H1 (cell line): Measurements from ENCODE around the gene RRM2. TPM values are rescaled to one million over a fixed set of nuclear protein-coding genes. Genes with fewer than 3 reads are reported as not detected.

Experiments
- CTCF ChIA-PET: fragments of 300-600 bp; sonication (Branson Sonifier 250); formaldehyde crosslinking; loops from one replicate; lab custom pipeline; 2021; ENCODE audit not compliant: partially characterized antibody; lab: Charles Lee
- POLR2A ChIA-PET: fragments of 300-600 bp; sonication (Branson Sonifier 250); formaldehyde crosslinking; loops from one replicate; lab custom pipeline; 2021; ENCODE audit warnings: inconsistent platforms; ENCODE audit not compliant: partially characterized antibody; lab: Charles Lee
- DNase-seq, 2 experiments: peaks; one replicate each; pipeline versions ENCODE4 v3.0.0 to v3.0.0-alpha.2; 2010 to 2022; ENCODE audit warnings: low spot score in 2 of 2, low read depth in 1 of 2, mixed read lengths in 1 of 2
- FAIRE-seq: peaks from 2 replicates; lab custom pipeline; 2011; peaks lifted over from hg19 to GRCh38; lab: Jason Lieb, UNC
- H2AFZ ChIP-seq: 2 replicates; pipeline ENCODE4 v1.8.1; 2012; ENCODE audit warnings: low read length, inconsistent platforms
- H2AK5ac ChIP-seq: 2 replicates; pipeline ENCODE4 v1.6.1; 2013; ENCODE audit warnings: low read depth, low read length
- H2BK120ac ChIP-seq: replicated peaks from 2 replicates; pipeline ENCODE3; 2013; ENCODE audit warnings: low read depth, low read length, inconsistent platforms
- H2BK12ac ChIP-seq: 2 replicates; pipeline ENCODE4 v1.6.1; 2013; ENCODE audit warnings: low read depth, low read length
- H2BK15ac ChIP-seq: 2 replicates; pipeline ENCODE4 v1.6.1; 2013; ENCODE audit warnings: low read length
- H2BK20ac ChIP-seq: 2 replicates; pipeline ENCODE4 v1.6.1; 2013; ENCODE audit warnings: low read length
- H2BK5ac ChIP-seq: 2 replicates; pipeline ENCODE4 v1.6.1; 2013; ENCODE audit warnings: low read depth, low read length
- H3K14ac ChIP-seq: 2 replicates; pipeline ENCODE4 v1.6.1; 2013; ENCODE audit warnings: inconsistent platforms; ENCODE audit not compliant: insufficient read length
- H3K18ac ChIP-seq: 2 replicates; pipeline ENCODE4 v1.6.1; 2013; ENCODE audit warnings: low read length; ENCODE audit errors: extremely low read depth
- H3K23ac ChIP-seq: 2 replicates; pipeline ENCODE4 v1.6.1; 2013; ENCODE audit warnings: inconsistent platforms; ENCODE audit not compliant: insufficient read length
- H3K23me2 ChIP-seq: 2 replicates; pipeline ENCODE4 v1.6.1; 2013; ENCODE audit warnings: low read depth, low read length
- H3K27ac ChIP-seq: 2 replicates; pipeline ENCODE4 v1.6.1; 2011; ENCODE audit warnings: low read depth, low read length, inconsistent platforms
- H3K27me3 ChIP-seq, 4 experiments: replicated peaks in 1 of 4; 1 replicate in 1 of 4; 2 replicates in 3 of 4; pipeline versions ENCODE4 v1.6.1 to v1.8.1; 2011 to 2013; ENCODE audit warnings: low read length in 3 of 4, mild to moderate bottlenecking in 3 of 4, inconsistent platforms in 2 of 4, mixed read lengths in 2 of 4, moderate library complexity in 1 of 4; ENCODE audit not compliant: control insufficient read depth in 3 of 4, insufficient read depth in 3 of 4; ENCODE audit errors: extremely low read depth in 1 of 4
- H3K36me3 ChIP-seq, 4 experiments: 2 replicates each; pipeline versions ENCODE4 v1.6.1 to v1.8.1; 2011 to 2013; ENCODE audit warnings: mild to moderate bottlenecking in 4 of 4, low read length in 3 of 4, moderate library complexity in 2 of 4, control low read depth in 1 of 4, inconsistent platforms in 1 of 4; ENCODE audit not compliant: insufficient read depth in 4 of 4, control insufficient read depth in 2 of 4
- H3K4ac ChIP-seq: replicated peaks from 2 replicates; pipeline ENCODE3; 2013; ENCODE audit warnings: low read length, low read depth, mixed read lengths, inconsistent platforms; ENCODE audit not compliant: insufficient read length
- H3K4me1 ChIP-seq, 4 experiments: replicated peaks in 1 of 4; 1 replicate in 1 of 4; 2 replicates in 3 of 4; pipeline versions ENCODE4 v1.6.1 to v1.8.1; 2011 to 2013; ENCODE audit warnings: low read length in 3 of 4, inconsistent platforms in 2 of 4, mixed read lengths in 1 of 4; ENCODE audit not compliant: insufficient read depth in 4 of 4, control insufficient read depth in 3 of 4
- H3K4me2 ChIP-seq, 2 experiments: 2 replicates each; pipeline versions ENCODE4 v1.6.1 to v1.8.1; 2011 to 2013; ENCODE audit warnings: low read depth in 2 of 2, low read length in 2 of 2, control low read depth in 1 of 2, inconsistent platforms in 1 of 2, mild to moderate bottlenecking in 1 of 2; ENCODE audit not compliant: insufficient read depth in 1 of 2
- H3K4me3 ChIP-seq, 4 experiments: fragments of 200-600, 300-600 bp in 1 of 4; sonication (generic), shearing (Covaris generic), sonication (Bioruptor Twin) in 1 of 4; 2 replicates each; pipeline versions ENCODE4 v1.5.1 to v1.8.1; 2011 to 2016; ENCODE audit warnings: low read length in 4 of 4, low read depth in 3 of 4, control low read depth in 2 of 4, inconsistent platforms in 2 of 4, mild to moderate bottlenecking in 2 of 4, mixed read lengths in 1 of 4, moderate library complexity in 1 of 4; ENCODE audit not compliant: insufficient read depth in 2 of 4; ENCODE audit errors: extremely low read depth in 1 of 4
- H3K56ac ChIP-seq: replicated peaks from 2 replicates; pipeline ENCODE3; 2013; ENCODE audit warnings: low read depth, mild to moderate bottlenecking, mixed read lengths, low read length, inconsistent platforms; ENCODE audit not compliant: insufficient read length
- H3K79me1 ChIP-seq: 2 replicates; pipeline ENCODE4 v1.6.1; 2013; ENCODE audit warnings: low read depth, low read length, control low read depth
- H3K79me2 ChIP-seq, 2 experiments: 2 replicates each; pipeline versions ENCODE4 v1.6.1 to v1.8.1; 2012 to 2013; ENCODE audit warnings: low read length in 2 of 2, mild to moderate bottlenecking in 2 of 2, inconsistent platforms in 1 of 2; ENCODE audit not compliant: insufficient read depth in 2 of 2, control insufficient read depth in 1 of 2
- H3K9ac ChIP-seq, 4 experiments: replicated peaks in 1 of 4; 1 replicate in 1 of 4; 2 replicates in 3 of 4; pipeline versions ENCODE4 v1.6.1 to v1.8.1; 2011 to 2013; ENCODE audit warnings: low read depth in 3 of 4, low read length in 3 of 4, control low read depth in 2 of 4, mild to moderate bottlenecking in 2 of 4, moderate library complexity in 2 of 4, inconsistent platforms in 1 of 4; ENCODE audit errors: extremely low read depth in 1 of 4
- H3K9me3 ChIP-seq, 2 experiments: 2 replicates each; pipeline versions ENCODE4 v1.6.1 to v1.8.1; 2012 to 2013; ENCODE audit warnings: mild to moderate bottlenecking in 2 of 2, moderate library complexity in 2 of 2, control low read depth in 1 of 2, inconsistent platforms in 1 of 2, low read depth in 1 of 2, low read length in 1 of 2, mixed read lengths in 1 of 2; ENCODE audit not compliant: insufficient read depth in 2 of 2
- H4K20me1 ChIP-seq, 2 experiments: replicated peaks in 1 of 2; 2 replicates each; pipeline versions ENCODE3 to v1.8.1; 2011 to 2013; ENCODE audit warnings: inconsistent platforms in 2 of 2, low read length in 2 of 2, mild to moderate bottlenecking in 1 of 2; ENCODE audit not compliant: insufficient read depth in 2 of 2, control insufficient read depth in 1 of 2
- H4K5ac ChIP-seq: 2 replicates; pipeline ENCODE4 v1.6.1; 2013; ENCODE audit warnings: low read length, low read depth, mixed read lengths, inconsistent platforms; ENCODE audit not compliant: insufficient read length
- H4K8ac ChIP-seq: 2 replicates; pipeline ENCODE4 v1.8.0; 2013; ENCODE audit warnings: mild to moderate bottlenecking, moderate library complexity, low read length, inconsistent platforms; ENCODE audit not compliant: insufficient read depth; ENCODE audit errors: extremely low read depth
- H4K91ac ChIP-seq: replicated peaks from 2 replicates; pipeline ENCODE3; 2013; ENCODE audit warnings: low read length, mixed read lengths, inconsistent platforms; ENCODE audit not compliant: insufficient read length
- CTCF ChIP-seq, 3 experiments: IDR thresholded peaks; 1 replicate in 2 of 3; 2 replicates in 1 of 3; pipeline versions ENCODE4 v1.5.1 to v1.6.1; 2011; ENCODE audit warnings: low read length in 3 of 3, mild to moderate bottlenecking in 3 of 3, inconsistent platforms in 2 of 3, low read depth in 1 of 3, moderate library complexity in 1 of 3; ENCODE audit not compliant: insufficient read depth in 1 of 3; ENCODE audit errors: control extremely low read depth in 1 of 3
- KDM1A ChIP-seq: fragments of 200-600, 300-600 bp; sonication (generic); IDR thresholded peaks from 2 replicates; pipeline ENCODE4 v1.7.1; 2016; ENCODE audit warnings: mild to moderate bottlenecking, low read length, borderline replicate concordance
- MAX ChIP-seq: IDR thresholded peaks from 2 replicates; pipeline ENCODE4 v1.6.1; 2012; ENCODE audit warnings: inconsistent platforms
- SP2 ChIP-seq: IDR thresholded peaks from 2 replicates; pipeline ENCODE4 v1.6.1; 2012; ENCODE audit warnings: mild to moderate bottlenecking, low read length, inconsistent platforms
- WGBS, 2 experiments: shearing (Covaris generic) in 1 of 2; methylation state at CpG; one replicate each; pipeline versions ENCODE4 v1.1.6 to v1.1.7; 2013 to 2015; ENCODE audit warnings: low lambda C conversion rate in 2 of 2, mixed read lengths in 2 of 2, inconsistent platforms in 1 of 2, low coverage in 1 of 2, missing lambda C conversion rate in 1 of 2; ENCODE audit not compliant: insufficient replicate concordance in 2 of 2, insufficient coverage in 1 of 2, insufficient read length in 1 of 2; ENCODE audit errors: extremely low coverage in 1 of 2, missing lambda C conversion rate in 1 of 2; 5-methylcytosine and 5-hydroxymethylcytosine counted together
- polyA plus RNA-seq, 7 experiments: library from polyadenylated mRNA; depleted of rRNA in 3 of 7; stranded (reverse) in 5 of 7; unstranded in 2 of 7; fragments of >200 nt in 5 of 7; fragments of 200-250 nt in 2 of 7; gene quantifications; 1 replicate in 5 of 7; 2 replicates in 1 of 7; 4 replicates in 1 of 7; pipeline versions ENCODE4 v1.2.1 to v1.2.3, GENCODE V29; 2011 to 2013; ENCODE audit warnings: missing spikeins in 2 of 7, mixed read lengths in 2 of 7
- total RNA-seq: library from RNA; stranded (reverse); fragmentation: NEBNext Ultra II Directional; extraction: Animal tissue kit (Norgen Biotek cat#: 25700); gene quantifications from 2 replicates; pipeline ENCODE4 v1.2.1, GENCODE V29; 2021

RRM2 gene
- total and polyA plus RNA-seq, 2 of the 8 experiments (the other 6 are each of a cell fraction or from before 2014, with no cell fraction given): 37.7 to 215 TPM

DNA sequence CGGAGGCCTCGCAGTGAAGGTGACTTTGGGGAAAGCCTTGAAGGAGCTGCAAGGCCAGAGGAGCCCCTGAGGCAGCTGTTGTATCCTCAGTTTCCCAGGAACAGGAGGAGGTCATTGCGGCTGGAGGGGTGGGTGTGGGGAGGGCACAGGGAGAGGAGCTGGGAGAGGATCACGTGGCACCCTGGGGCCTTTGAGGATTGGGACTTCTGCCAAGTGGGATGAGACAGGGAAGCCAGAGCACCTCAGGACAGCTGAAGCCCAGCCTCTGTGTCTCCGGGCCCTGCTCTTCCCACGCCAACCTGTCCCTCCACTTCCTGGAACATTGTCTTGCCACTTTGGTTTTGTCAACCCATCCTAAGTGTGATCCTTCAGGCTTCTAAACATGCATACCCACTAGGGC lies 19.4 kb upstream of the RRM2 start:
- FAIRE-seq: no peak
- H4K20me1 ChIP-seq: no peaks in the 10 kb centered on the region
- no peak overlapping the region for H3K18ac ChIP-seq
- H3K9ac ChIP-seq: no peak overlapping the region
- H3K9me3 ChIP-seq: peaks cover 4 to 7% of the 10 kb centered on the region in 2 experiments; a peak in 1 of 4 replicates
- no peak overlapping the region for H3K56ac ChIP-seq
- DNase-seq: no peak
- H2BK120ac ChIP-seq: no peak overlapping the region
- no peak overlapping the region for H2AFZ ChIP-seq
- H3K14ac ChIP-seq: no peak overlapping the region
- ChIA-PET CTCF (interaction anchor here (1.2 to 24.1 kb wide), 4 partner anchors 9 to 325 kb away, joined by 3 to 429 read pairs (median 4); partner anchors contain the start of gene CYS1), POLR2A (interaction anchor here (1.4 kb wide), 1 partner anchor 9 kb away, joined by 3 read pairs; no protein-coding TSS in a partner anchor)
- H3K4me3 ChIP-seq: no peak overlapping the region
- H4K5ac ChIP-seq: no peak overlapping the region
- H2AK5ac ChIP-seq: no peak overlapping the region
- TF ChIP-seq SP2 (no peak), MAX (no peak), CTCF (IDR thresholded peaks at IDR 0.05; ENCODE audit: control extremely low read depth in 1 of 3, insufficient read depth in 1 of 3, low read depth in 1 of 3, low read length in 3 of 3) (no peak), KDM1A (no peak)
- no peak overlapping the region for H2BK12ac ChIP-seq
- H3K23me2 ChIP-seq: no peaks in the 10 kb centered on the region
- 92% methylated on average over 5 of the region's 6 CpGs; no CpG with 5 or more reads in 1 of the 2 experiments for WGBS, 2 experiments
- H3K27me3 ChIP-seq: no peaks in the 10 kb centered on the region
- H3K79me2 ChIP-seq: no peaks in the 10 kb centered on the region
- H3K4ac ChIP-seq: no peak overlapping the region
- H3K79me1 ChIP-seq: no peaks in the 10 kb centered on the region
- no peak overlapping the region for H2BK5ac ChIP-seq
- no peak overlapping the region for H2BK20ac ChIP-seq
- H2BK15ac ChIP-seq: no peak overlapping the region
- no peaks in the 10 kb centered on the region for H3K36me3 ChIP-seq
- no peaks in the 10 kb centered on the region for H3K4me1 ChIP-seq
- H3K27ac ChIP-seq: no peak overlapping the region
- no peak overlapping the region for H4K91ac ChIP-seq
- H3K4me2 ChIP-seq: no peak overlapping the region
- H3K23ac ChIP-seq: no peak overlapping the region
- no peak overlapping the region for H4K8ac ChIP-seq
